Measurements from ENCODE around the gene CCER1.

CCER1 gene

GRCh38 chr12:90969851-90970250 lies 14.9 kb upstream of the CCER1 start:
- Histone ChIP-seq H3K27me3 (ENCODE audit: control insufficient read depth, insufficient read depth, low read length) (no peaks in the 10 kb centered on the region), H3K27ac (ENCODE audit: low read depth, low read length) (no peak overlapping the region), H3K4me1 (ENCODE audit: control insufficient read depth, insufficient read depth, low read length) (no peaks in the 10 kb centered on the region), H3K36me3 (ENCODE audit: control insufficient read depth, insufficient read depth, low read length) (no peaks in the 10 kb centered on the region), H3K4me3 (ENCODE audit: low read depth, low read length) (no peak overlapping the region), H3K9me3 (ENCODE audit: control insufficient read depth, insufficient read depth, low read length) (no peaks in the 10 kb centered on the region), H3K9ac (ENCODE audit: low read depth, low read length) (no peak overlapping the region)

GRCh38 chr12:90969346-90969745 lies 14.4 kb upstream of the CCER1 start:
- H3K9ac ChIP-seq (ENCODE audit: low read depth, low read length): no peak overlapping the region
- H3K27me3 ChIP-seq (ENCODE audit: control insufficient read depth, insufficient read depth, low read length): no peaks in the 10 kb centered on the region
- no peaks in the 10 kb centered on the region for H3K36me3 ChIP-seq (ENCODE audit: control insufficient read depth, insufficient read depth, low read length)
- H3K4me3 ChIP-seq (ENCODE audit: low read depth, low read length): no peak overlapping the region
- no peaks in the 10 kb centered on the region for H3K9me3 ChIP-seq (ENCODE audit: control insufficient read depth, insufficient read depth, low read length)
- no peak overlapping the region for H3K27ac ChIP-seq (ENCODE audit: low read depth, low read length)
- H3K4me1 ChIP-seq (ENCODE audit: control insufficient read depth, insufficient read depth, low read length): no peaks in the 10 kb centered on the region

- H3K4me1 ChIP-seq (ENCODE audit: control insufficient read depth, insufficient read depth, low read length): no peaks in the 10 kb centered on the region
- H3K9ac ChIP-seq (ENCODE audit: low read depth, low read length): no peak overlapping the region
- H3K9me3 ChIP-seq (ENCODE audit: control insufficient read depth, insufficient read depth, low read length): no peaks in the 10 kb centered on the region
- no peaks in the 10 kb centered on the region for H3K27me3 ChIP-seq (ENCODE audit: control insufficient read depth, insufficient read depth, low read length)
- no peaks in the 10 kb centered on the region for H3K36me3 ChIP-seq (ENCODE audit: control insufficient read depth, insufficient read depth, low read length)
- no peak overlapping the region for H3K4me3 ChIP-seq (ENCODE audit: low read depth, low read length)
- H3K27ac ChIP-seq (ENCODE audit: low read depth, low read length): no peak overlapping the region
These were observed 10.2 kb upstream of the CCER1 start for GRCh38 chr12:90965204-90965603.

- H3K36me3 ChIP-seq (ENCODE audit: control insufficient read depth, insufficient read depth, low read length): no peaks in the 10 kb centered on the region
- H3K4me3 ChIP-seq (ENCODE audit: low read depth, low read length): no peak overlapping the region
- H3K4me1 ChIP-seq (ENCODE audit: control insufficient read depth, insufficient read depth, low read length): no peaks in the 10 kb centered on the region
- no peak overlapping the region for H3K27ac ChIP-seq (ENCODE audit: low read depth, low read length)
- H3K9me3 ChIP-seq (ENCODE audit: control insufficient read depth, insufficient read depth, low read length): no peaks in the 10 kb centered on the region
- no peaks in the 10 kb centered on the region for H3K27me3 ChIP-seq (ENCODE audit: control insufficient read depth, insufficient read depth, low read length)
- H3K9ac ChIP-seq (ENCODE audit: low read depth, low read length): no peak overlapping the region
These were observed 9.6 kb upstream of the CCER1 start for GRCh38 chr12:90964616-90965015.

GRCh38 chr12:90963946-90964345 lies 9.0 kb upstream of the CCER1 start:
- Histone ChIP-seq H3K27ac (ENCODE audit: low read depth, low read length) (no peak overlapping the region), H3K27me3 (ENCODE audit: control insufficient read depth, insufficient read depth, low read length) (no peaks in the 10 kb centered on the region), H3K4me1 (ENCODE audit: control insufficient read depth, insufficient read depth, low read length) (no peaks in the 10 kb centered on the region), H3K9me3 (ENCODE audit: control insufficient read depth, insufficient read depth, low read length) (no peaks in the 10 kb centered on the region), H3K36me3 (ENCODE audit: control insufficient read depth, insufficient read depth, low read length) (no peaks in the 10 kb centered on the region), H3K9ac (ENCODE audit: low read depth, low read length) (no peak overlapping the region), H3K4me3 (ENCODE audit: low read depth, low read length) (no peak overlapping the region)

- no peak overlapping the region for H3K9ac ChIP-seq (ENCODE audit: low read depth, low read length)
- no peaks in the 10 kb centered on the region for H3K9me3 ChIP-seq (ENCODE audit: control insufficient read depth, insufficient read depth, low read length)
- no peaks in the 10 kb centered on the region for H3K4me1 ChIP-seq (ENCODE audit: control insufficient read depth, insufficient read depth, low read length)
- H3K4me3 ChIP-seq (ENCODE audit: low read depth, low read length): no peak overlapping the region
- no peaks in the 10 kb centered on the region for H3K36me3 ChIP-seq (ENCODE audit: control insufficient read depth, insufficient read depth, low read length)
- H3K27me3 ChIP-seq (ENCODE audit: control insufficient read depth, insufficient read depth, low read length): no peaks in the 10 kb centered on the region
- H3K27ac ChIP-seq (ENCODE audit: low read depth, low read length): no peak overlapping the region
These were observed 6.2 kb upstream of the CCER1 start for GRCh38 chr12:90961154-90961553.

- no peaks in the 10 kb centered on the region for H3K27me3 ChIP-seq (ENCODE audit: control insufficient read depth, insufficient read depth, low read length)
These were observed 4.7 kb upstream of the CCER1 start for GRCh38 chr12:90959538-90960139.

GRCh38 chr12:90959032-90959431 lies 4.1 kb upstream of the CCER1 start:
- Histone ChIP-seq H3K9ac (ENCODE audit: low read depth, low read length) (no peak overlapping the region), H3K4me3 (ENCODE audit: low read depth, low read length) (no peak overlapping the region), H3K36me3 (ENCODE audit: control insufficient read depth, insufficient read depth, low read length) (no peaks in the 10 kb centered on the region), H3K4me1 (ENCODE audit: control insufficient read depth, insufficient read depth, low read length) (no peaks in the 10 kb centered on the region), H3K27me3 (ENCODE audit: control insufficient read depth, insufficient read depth, low read length) (no peaks in the 10 kb centered on the region), H3K9me3 (ENCODE audit: control insufficient read depth, insufficient read depth, low read length) (no peaks in the 10 kb centered on the region), H3K27ac (ENCODE audit: low read depth, low read length) (no peak overlapping the region)

More at GRCh38 chr12:90959538-90960139, 4.7 kb upstream of the CCER1 start:
- no peak overlapping the region for H3K4me3 ChIP-seq (ENCODE audit: low read depth, low read length)
- H3K36me3 ChIP-seq (ENCODE audit: control insufficient read depth, insufficient read depth, low read length): no peaks in the 10 kb centered on the region
- no peaks in the 10 kb centered on the region for H3K9me3 ChIP-seq (ENCODE audit: control insufficient read depth, insufficient read depth, low read length)
- H3K27ac ChIP-seq (ENCODE audit: low read depth, low read length): no peak overlapping the region
- H3K9ac ChIP-seq (ENCODE audit: low read depth, low read length): no peak overlapping the region
- no peaks in the 10 kb centered on the region for H3K4me1 ChIP-seq (ENCODE audit: control insufficient read depth, insufficient read depth, low read length)

GRCh38 chr12:90958347-90958746 lies 3.4 kb upstream of the CCER1 start:
- Histone ChIP-seq H3K4me3 (ENCODE audit: low read depth, low read length) (no peak overlapping the region), H3K4me1 (ENCODE audit: control insufficient read depth, insufficient read depth, low read length) (no peaks in the 10 kb centered on the region), H3K36me3 (ENCODE audit: control insufficient read depth, insufficient read depth, low read length) (no peaks in the 10 kb centered on the region), H3K9ac (ENCODE audit: low read depth, low read length) (no peak overlapping the region), H3K27ac (ENCODE audit: low read depth, low read length) (no peak overlapping the region), H3K9me3 (ENCODE audit: control insufficient read depth, insufficient read depth, low read length) (no peaks in the 10 kb centered on the region), H3K27me3 (ENCODE audit: control insufficient read depth, insufficient read depth, low read length) (no peaks in the 10 kb centered on the region)

GRCh38 chr12:90954428-90954827 lies 548 bp downstream of the CCER1 start:
- H3K27me3 ChIP-seq (ENCODE audit: control insufficient read depth, insufficient read depth, low read length): no peaks in the 10 kb centered on the region
- H3K4me3 ChIP-seq (ENCODE audit: low read depth, low read length): no peak overlapping the region
- H3K36me3 ChIP-seq (ENCODE audit: control insufficient read depth, insufficient read depth, low read length): no peaks in the 10 kb centered on the region
- H3K9ac ChIP-seq (ENCODE audit: low read depth, low read length): no peak overlapping the region
- no peaks in the 10 kb centered on the region for H3K4me1 ChIP-seq (ENCODE audit: control insufficient read depth, insufficient read depth, low read length)
- H3K27ac ChIP-seq (ENCODE audit: low read depth, low read length): no peak overlapping the region
- H3K9me3 ChIP-seq (ENCODE audit: control insufficient read depth, insufficient read depth, low read length): no peaks in the 10 kb centered on the region

- H3K9me3 ChIP-seq (ENCODE audit: control insufficient read depth, insufficient read depth, low read length): no peaks in the 10 kb centered on the region
- H3K36me3 ChIP-seq (ENCODE audit: control insufficient read depth, insufficient read depth, low read length): no peaks in the 10 kb centered on the region
- no peaks in the 10 kb centered on the region for H3K4me1 ChIP-seq (ENCODE audit: control insufficient read depth, insufficient read depth, low read length)
- H3K27ac ChIP-seq (ENCODE audit: low read depth, low read length): no peak overlapping the region
- no peak overlapping the region for H3K9ac ChIP-seq (ENCODE audit: low read depth, low read length)
- H3K4me3 ChIP-seq (ENCODE audit: low read depth, low read length): no peak overlapping the region
- no peaks in the 10 kb centered on the region for H3K27me3 ChIP-seq (ENCODE audit: control insufficient read depth, insufficient read depth, low read length)
These were observed 987 bp downstream of the CCER1 start for GRCh38 chr12:90953956-90954421.
